GM23338 (cell line): ENCODE measurements around the gene NCCRP1.

Source experiments
- CTCF ChIP-seq, 2 experiments: fragments of 200-600 bp in 1 of 2; sonication (generic) in 1 of 2; conservative IDR thresholded peaks; 2 replicates each; pipeline versions ENCODE4 v1.5.1 to v1.6.1; 2016 to 2017; ENCODE audit warnings: antibody characterized with exemption in 2 of 2, low read depth in 2 of 2, mild to moderate bottlenecking in 2 of 2, moderate library complexity in 1 of 2
- ETS1 ChIP-seq: IDR thresholded peaks from 2 replicates; pipeline ENCODE4 v1.6.1; 2016; ENCODE audit warnings: antibody characterized with exemption
- EZH2 ChIP-seq: fragments of 200-600 bp; sonication (generic); IDR thresholded peaks from one replicate; pipeline ENCODE4 v1.8.0; 2017; ENCODE audit warnings: antibody characterized with exemption, mild to moderate bottlenecking, low read depth; ENCODE audit not compliant: unreplicated experiment
- EZH2phosphoT487 ChIP-seq: fragments of 200-600 bp; sonication (generic); IDR thresholded peaks from one replicate; pipeline ENCODE4 v1.8.1; 2018; ENCODE audit warnings: antibody characterized with exemption; ENCODE audit not compliant: unreplicated experiment
- JUNB ChIP-seq: IDR thresholded peaks from one replicate; pipeline ENCODE4 v1.6.1; 2016; ENCODE audit warnings: antibody characterized with exemption; ENCODE audit not compliant: unreplicated experiment
- POLR2AphosphoS5 ChIP-seq: IDR thresholded peaks from 2 replicates; pipeline ENCODE4 v1.6.1; 2016; ENCODE audit warnings: antibody characterized with exemption, low read depth
- REST ChIP-seq: IDR thresholded peaks from one replicate; pipeline ENCODE4 v1.6.1; 2018; ENCODE audit warnings: antibody characterized with exemption; ENCODE audit not compliant: unreplicated experiment

GRCh38 chr19:39230096-39230764 lies 33.5 kb downstream of the NCCRP1 start:
- no peak for TF ChIP-seq EZH2
- no peak for TF ChIP-seq CTCF (conservative IDR thresholded peaks at IDR 0.05; ENCODE audit: low read depth in 2 of 2)
- TF ChIP-seq EZH2phosphoT487, result no peak
- no peak for TF ChIP-seq POLR2AphosphoS5
- TF ChIP-seq JUNB, result no peak
- TF ChIP-seq ETS1, result no peak
- TF ChIP-seq REST, result no peak
